GM12865 (cell line): Measurements from ENCODE around the gene GFER.
"Not testable (repeated sequence)": the region's sequence is repeated elsewhere in the genome, so short reads cannot be mapped to it uniquely, and the experiment has no call there.

Experiments used
- DNase-seq: peaks from one replicate; pipeline ENCODE4 v3.0.0; 2010; ENCODE audit warnings: low read depth
- H3K4me3 ChIP-seq: 2 replicates; pipeline ENCODE4 v1.5.1; 2011; ENCODE audit warnings: mild to moderate bottlenecking, low read depth, low read length, control low read depth
- CTCF ChIP-seq: IDR thresholded peaks from 2 replicates; pipeline ENCODE4 v1.5.1; 2011; ENCODE audit warnings: low read length, control low read depth, low read depth, inconsistent platforms; ENCODE audit not compliant: insufficient read depth; ENCODE audit errors: missing control alignments

GFER gene

GRCh38 chr16:2009791-2010510, 26.0 kb downstream of the GFER start, which contains the start of gene ZNF598:
ZNF598 (minus strand) TSS chr16:2009821.
- DNase-seq, result peak; percentile 91
- no peak for TF ChIP-seq CTCF
- peak within 1 kb of the TSS; percentile 91 for H3K4me3 ChIP-seq

GRCh38 chr16:2011726-2012125, 27.7 kb downstream of the GFER start:
- H3K4me3 ChIP-seq, DNase-seq: not testable (repeated sequence)

- no peak overlapping the region for H3K4me3 ChIP-seq
- no peak for TF ChIP-seq CTCF
- DNase-seq, result no peak
Measured at GRCh38 chr16:2013527-2013926, 29.5 kb downstream of the GFER start.

GRCh38 chr16:2015117-2015946, 31.3 kb downstream of the GFER start:
- no peak for TF ChIP-seq CTCF
- no peak overlapping the region for H3K4me3 ChIP-seq
- no peak for DNase-seq

GRCh38 chr16:2015947-2016208, 31.9 kb downstream of the GFER start:
- no peak for TF ChIP-seq CTCF
- no peak overlapping the region for H3K4me3 ChIP-seq
- DNase-seq, result no peak

GRCh38 chr16:2016407-2016922, 32.5 kb downstream of the GFER start:
- peak; percentile 40 for TF ChIP-seq CTCF
- DNase-seq, result no peak
- no peak overlapping the region for H3K4me3 ChIP-seq

GRCh38 chr16:2019518-2019920, 35.5 kb downstream of the GFER start, which contains the start of gene NPW:
NPW (plus strand) TSS chr16:2019785.
- TF ChIP-seq CTCF, result no peak
- no peak within 1 kb of the TSS for H3K4me3 ChIP-seq
- no peak for DNase-seq
